Esophagus muscularis mucosa (tissue), 4 donors: ENCODE results near the gene NDRG3. TPM values are rescaled to one million over a fixed set of nuclear protein-coding genes. Genes with fewer than 3 reads are reported as not detected.

ENCODE experiments used
- DNase-seq: peaks from one replicate; pipeline ENCODE4 v3.0.0-alpha.2; 2017; ENCODE audit errors: extremely low spot score
- H3K27ac ChIP-seq, 4 donors: fragments of 200-600 bp; sonication (generic); replicated peaks in 1 of 4; 1 replicate in 3 of 4; 2 replicates in 1 of 4; pipeline ENCODE4 v1.5.1; 2016 to 2019; ENCODE audit warnings: mild to moderate bottlenecking in 1 of 4
- H3K27me3 ChIP-seq, 4 donors: fragments of 200-600 bp; sonication (generic); one replicate each; pipeline versions ENCODE4 v1.5.1 to v1.6.0; 2016 to 2019
- H3K36me3 ChIP-seq, 4 donors: fragments of 200-600 bp; sonication (generic); one replicate each; pipeline ENCODE4 v1.5.1; 2016 to 2019
- H3K4me1 ChIP-seq, 4 donors: fragments of 200-600 bp; sonication (generic); one replicate each; pipeline ENCODE4 v1.5.1; 2016 to 2019
- H3K4me3 ChIP-seq, 4 donors: fragments of 200-600 bp; sonication (generic); 1 replicate in 2 of 4; 2 replicates in 2 of 4; pipeline ENCODE4 v1.5.1; 2016 to 2019; ENCODE audit warnings: mild to moderate bottlenecking in 4 of 4, moderate library complexity in 1 of 4
- H3K9me3 ChIP-seq, 4 donors: fragments of 200-600 bp; sonication (generic); 1 replicate in 3 of 4; 2 replicates in 1 of 4; pipeline ENCODE4 v1.5.1; 2016 to 2019
- EP300 ChIP-seq: sonication (generic); formaldehyde crosslinking; IDR thresholded peaks from one replicate; pipeline ENCODE4 v1.6.1; 2017; ENCODE audit warnings: antibody characterized with exemption
- POLR2A ChIP-seq: fragments of 450-650 bp; IDR thresholded peaks from one replicate; pipeline ENCODE4 v1.6.1; 2017; ENCODE audit warnings: antibody characterized with exemption, moderate library complexity, mild to moderate bottlenecking, low read depth
- POLR2AphosphoS5 ChIP-seq, 2 donors: sonication (generic); formaldehyde crosslinking; IDR thresholded peaks; one replicate each; pipeline ENCODE4 v1.6.1; 2017; ENCODE audit warnings: antibody characterized with exemption in 2 of 2
- WGBS: methylation state at CpG from one replicate; pipeline ENCODE4 v1.1.5; 2018; 5-methylcytosine and 5-hydroxymethylcytosine counted together
- intact Hi-C: fragments of 100-400 bp; cut with DNase I; formaldehyde crosslinking; loops from one replicate; pipeline ENCODE4 v1.15.1; 2023
- total RNA-seq, 4 donors: library from RNA; depleted of rRNA; stranded (reverse); fragments of >200 nt; gene quantifications; one replicate each; pipeline versions ENCODE4 v1.1.0 to v1.2.1, GENCODE V29; 2016
- TF ChIP-seq, protein P1 (sequence below), 3 experiments: fragments of 200-600 bp in 2 of 3; fragments of 450-650 bp in 1 of 3; sonication (generic) in 2 of 3; IDR thresholded peaks; one replicate each; pipeline ENCODE4 v1.5.1; 2017 to 2019; ENCODE audit warnings: antibody characterized with exemption in 3 of 3, mild to moderate bottlenecking in 2 of 3, moderate library complexity in 1 of 3

The NDRG3 gene
- total RNA-seq, 4 donors from 2014 or later = 17.1 to 22.8 (median 22.3) TPM

DNA sequence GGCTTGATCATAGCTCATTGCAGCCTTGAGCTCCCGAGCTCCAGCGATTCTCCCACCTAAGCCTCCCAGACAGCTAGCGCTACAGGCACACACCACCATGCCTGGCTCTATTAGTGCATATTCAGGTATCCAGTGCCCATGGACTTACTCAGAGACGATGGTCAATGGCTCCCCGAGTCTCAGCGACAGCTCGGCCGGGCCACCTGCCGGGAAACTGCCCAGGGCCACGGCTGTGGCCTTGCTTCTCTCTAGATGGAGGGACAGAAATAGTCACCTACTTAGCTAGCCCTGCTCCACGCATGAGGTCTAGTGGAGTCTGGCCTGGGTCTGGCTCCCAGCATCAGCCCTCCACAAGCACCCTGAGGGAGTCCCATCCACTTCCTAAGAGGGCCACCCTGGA, 111.5 kb downstream of the NDRG3 start:
- intact Hi-C loops = no loop called here
- 91% methylated on average over 10 of the region's 11 CpGs for WGBS
- no peak overlapping the region for H3K4me3 ChIP-seq

DNA sequence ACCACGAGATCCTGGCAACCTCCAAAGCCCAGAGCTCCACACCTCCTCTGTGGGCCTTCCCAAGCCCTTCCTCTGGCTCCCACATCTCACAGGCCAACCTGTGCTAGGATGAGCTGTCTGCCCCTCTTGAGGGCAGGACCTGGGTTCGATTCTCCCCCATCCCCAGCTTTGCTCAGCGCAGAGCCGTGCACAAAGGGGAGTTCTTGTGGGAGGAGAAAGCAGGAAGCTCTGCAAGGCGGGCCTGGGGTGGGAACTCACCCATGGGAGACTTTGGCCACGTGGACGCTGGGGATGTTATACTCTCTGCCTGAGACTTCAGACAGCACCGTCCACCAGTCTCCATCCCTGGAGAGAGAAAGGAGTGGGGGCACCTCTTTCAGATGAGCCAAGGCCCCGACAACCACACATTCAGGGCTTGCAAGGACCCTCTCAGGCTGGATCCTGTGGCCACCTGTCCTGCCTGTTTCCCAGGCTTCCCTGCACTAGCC, 112.6 kb downstream of the NDRG3 start:
- H3K4me3 ChIP-seq = no peak overlapping the region
- H3K36me3 ChIP-seq = no peaks in the 10 kb centered on the region
- DNase-seq = no peak
- intact Hi-C loops = no loop called here
- TF ChIP-seq POLR2A = no peak
- no peak for TF ChIP-seq POLR2AphosphoS5 (IDR thresholded peaks at IDR 0.05)
- H3K9me3 ChIP-seq = no peaks in the 10 kb centered on the region
- 83% methylated on average over 7 of the region's 9 CpGs for WGBS
- no peaks in the 10 kb centered on the region for H3K4me1 ChIP-seq
- no peaks in the 10 kb centered on the region for H3K27me3 ChIP-seq
- no peak overlapping the region for H3K27ac ChIP-seq

More for the DNA sequence above, 111.5 kb downstream of the NDRG3 start:
- no peak for DNase-seq
- no peaks in the 10 kb centered on the region for H3K9me3 ChIP-seq
- no peaks in the 10 kb centered on the region for H3K27me3 ChIP-seq
- no peaks in the 10 kb centered on the region for H3K36me3 ChIP-seq
- H3K4me1 ChIP-seq = no peaks in the 10 kb centered on the region
- no peak overlapping the region for H3K27ac ChIP-seq
- TF ChIP-seq POLR2AphosphoS5 (IDR thresholded peaks at IDR 0.05) (no peak), POLR2A (no peak), EP300 (no peak)
- TF ChIP-seq, protein P1, sequence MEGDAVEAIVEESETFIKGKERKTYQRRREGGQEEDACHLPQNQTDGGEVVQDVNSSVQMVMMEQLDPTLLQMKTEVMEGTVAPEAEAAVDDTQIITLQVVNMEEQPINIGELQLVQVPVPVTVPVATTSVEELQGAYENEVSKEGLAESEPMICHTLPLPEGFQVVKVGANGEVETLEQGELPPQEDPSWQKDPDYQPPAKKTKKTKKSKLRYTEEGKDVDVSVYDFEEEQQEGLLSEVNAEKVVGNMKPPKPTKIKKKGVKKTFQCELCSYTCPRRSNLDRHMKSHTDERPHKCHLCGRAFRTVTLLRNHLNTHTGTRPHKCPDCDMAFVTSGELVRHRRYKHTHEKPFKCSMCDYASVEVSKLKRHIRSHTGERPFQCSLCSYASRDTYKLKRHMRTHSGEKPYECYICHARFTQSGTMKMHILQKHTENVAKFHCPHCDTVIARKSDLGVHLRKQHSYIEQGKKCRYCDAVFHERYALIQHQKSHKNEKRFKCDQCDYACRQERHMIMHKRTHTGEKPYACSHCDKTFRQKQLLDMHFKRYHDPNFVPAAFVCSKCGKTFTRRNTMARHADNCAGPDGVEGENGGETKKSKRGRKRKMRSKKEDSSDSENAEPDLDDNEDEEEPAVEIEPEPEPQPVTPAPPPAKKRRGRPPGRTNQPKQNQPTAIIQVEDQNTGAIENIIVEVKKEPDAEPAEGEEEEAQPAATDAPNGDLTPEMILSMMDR (IDR thresholded peaks at IDR 0.05) = no peak

DNA sequence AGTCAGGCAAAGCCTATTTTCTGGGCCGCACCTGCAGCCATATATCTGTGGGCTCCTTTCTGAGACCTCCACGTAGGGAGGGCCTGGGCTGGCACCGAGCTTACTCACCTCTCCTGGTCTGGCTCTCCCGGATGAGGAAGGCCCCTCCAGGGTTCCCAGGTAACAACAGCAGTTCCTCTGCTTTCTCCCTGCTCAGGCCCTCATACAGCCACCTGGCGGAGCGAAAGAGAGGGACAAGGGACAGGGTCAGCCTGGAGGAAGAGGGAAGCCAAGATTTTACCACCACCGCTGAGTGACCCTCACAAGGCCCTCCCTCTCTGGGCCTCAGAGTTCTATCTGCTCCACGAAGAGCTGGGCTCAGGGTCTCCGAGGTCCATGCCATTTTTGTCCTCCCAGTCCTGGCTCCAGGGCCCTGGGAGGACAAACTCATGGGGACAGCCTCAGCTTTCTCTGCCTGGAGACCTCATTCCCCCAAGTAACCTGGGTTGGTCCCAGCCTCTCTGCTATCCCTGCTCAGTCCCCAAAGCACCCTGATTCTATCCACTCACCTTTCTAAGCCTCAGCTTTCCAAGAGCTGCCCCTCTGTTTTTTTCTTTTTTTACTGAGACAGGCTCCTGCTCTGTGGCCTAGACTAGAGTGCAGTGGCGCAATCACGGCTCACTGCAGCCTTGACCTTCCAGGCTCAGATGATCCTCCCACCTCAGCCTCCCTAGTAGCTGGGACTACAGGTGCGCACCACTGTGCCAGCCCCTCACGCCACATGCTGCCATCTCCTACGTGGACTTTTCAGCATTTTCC, 113.2 kb downstream of the NDRG3 start:
- no peak for DNase-seq
- intact Hi-C loops = no loop called here
- H3K4me3 ChIP-seq = no peak overlapping the region
- H3K4me1 ChIP-seq = no peaks in the 10 kb centered on the region
- TF ChIP-seq POLR2A (no peak), EP300 (no peak), POLR2AphosphoS5 (IDR thresholded peaks at IDR 0.05) (no peak)
- TF ChIP-seq, protein P1 (IDR thresholded peaks at IDR 0.05) = no peak
- H3K9me3 ChIP-seq = no peaks in the 10 kb centered on the region
- no peaks in the 10 kb centered on the region for H3K27me3 ChIP-seq
- no peaks in the 10 kb centered on the region for H3K36me3 ChIP-seq
- 85% methylated on average over 13 of the region's 14 CpGs for WGBS
- no peak overlapping the region for H3K27ac ChIP-seq

DNA sequence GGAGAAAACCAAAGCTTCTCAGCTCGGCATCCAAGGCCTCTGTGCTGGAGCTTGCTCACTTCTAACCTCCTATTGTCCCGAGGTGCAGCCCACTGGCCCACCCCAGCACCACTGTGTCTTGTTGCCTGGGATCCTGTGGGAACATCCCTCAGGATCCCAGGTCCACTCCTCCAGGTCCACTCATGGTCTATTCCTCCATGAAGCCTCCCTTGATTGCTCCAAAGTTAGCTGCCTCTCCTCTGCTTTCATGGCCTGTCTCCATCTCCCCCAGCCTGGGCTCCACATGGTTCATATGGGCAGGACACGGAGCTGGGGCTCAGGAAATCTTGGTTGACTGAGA, 113.8 kb downstream of the NDRG3 start:
- 90% methylated on average over 3 of the region's 3 CpGs for WGBS
- intact Hi-C loops = no loop called here

DNA sequence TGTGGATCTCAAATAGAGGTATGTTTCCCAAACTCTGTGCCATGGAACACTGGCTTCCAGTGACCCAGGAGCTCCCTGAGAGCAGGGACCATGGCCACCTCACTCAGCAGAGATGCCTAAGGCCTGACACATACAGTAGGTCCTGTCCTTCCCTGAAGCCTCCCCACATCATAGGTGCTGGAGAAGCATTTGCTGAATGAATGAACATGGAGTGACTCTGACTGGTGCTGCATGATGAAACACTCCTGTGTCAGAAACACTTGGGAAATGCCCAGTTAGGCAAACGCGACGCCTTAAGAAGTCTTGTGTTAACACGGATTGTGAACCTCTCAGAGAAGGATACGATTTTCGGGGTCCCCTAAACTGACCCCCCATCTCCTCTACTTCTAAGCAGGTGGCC, 114.2 kb downstream of the NDRG3 start:
- Histone ChIP-seq H3K27ac (no peak overlapping the region), H3K4me3 (no peak overlapping the region), H3K4me1 (no peaks in the 10 kb centered on the region), H3K9me3 (no peaks in the 10 kb centered on the region), H3K36me3 (no peaks in the 10 kb centered on the region), H3K27me3 (no peaks in the 10 kb centered on the region)
- no peak for DNase-seq
- no peak for TF ChIP-seq POLR2AphosphoS5 (IDR thresholded peaks at IDR 0.05)
- TF ChIP-seq, protein P1 (IDR thresholded peaks at IDR 0.05) = no peak
- TF ChIP-seq POLR2A = no peak
- intact Hi-C loops = no loop called here
- WGBS = 97% methylated on average over 6 of the region's 6 CpGs

More for the DNA sequence above, 113.8 kb downstream of the NDRG3 start:
- TF ChIP-seq POLR2A = no peak
- no peak for TF ChIP-seq POLR2AphosphoS5 (IDR thresholded peaks at IDR 0.05)
- no peak for TF ChIP-seq EP300
- TF ChIP-seq, protein P1 (IDR thresholded peaks at IDR 0.05) = no peak
- H3K36me3 ChIP-seq = no peaks in the 10 kb centered on the region
- H3K4me3 ChIP-seq = no peak overlapping the region
- H3K4me1 ChIP-seq = no peaks in the 10 kb centered on the region
- no peaks in the 10 kb centered on the region for H3K9me3 ChIP-seq
- no peaks in the 10 kb centered on the region for H3K27me3 ChIP-seq
- DNase-seq = no peak
- H3K27ac ChIP-seq = no peak overlapping the region
